G401.6 (cell line): Measurements from ENCODE around the gene BEX5.
"Not testable (repeated sequence)": the region's sequence is repeated elsewhere in the genome, so short reads cannot be mapped to it uniquely, and the experiment has no call there.

Experiments used
- FAIRE-seq: peaks from 2 replicates; lab custom pipeline; 2012; peaks lifted over from hg19 to GRCh38; lab: Jason Lieb, UNC

BEX5 gene

GRCh38 chrX:102155806-102156179 is at the start of gene BEX5:
Gene BEX5 (minus strand): TSS chrX:102155977. CDS start chrX:102154265, 1,712 bp downstream.
- no peak for FAIRE-seq

DNA sequence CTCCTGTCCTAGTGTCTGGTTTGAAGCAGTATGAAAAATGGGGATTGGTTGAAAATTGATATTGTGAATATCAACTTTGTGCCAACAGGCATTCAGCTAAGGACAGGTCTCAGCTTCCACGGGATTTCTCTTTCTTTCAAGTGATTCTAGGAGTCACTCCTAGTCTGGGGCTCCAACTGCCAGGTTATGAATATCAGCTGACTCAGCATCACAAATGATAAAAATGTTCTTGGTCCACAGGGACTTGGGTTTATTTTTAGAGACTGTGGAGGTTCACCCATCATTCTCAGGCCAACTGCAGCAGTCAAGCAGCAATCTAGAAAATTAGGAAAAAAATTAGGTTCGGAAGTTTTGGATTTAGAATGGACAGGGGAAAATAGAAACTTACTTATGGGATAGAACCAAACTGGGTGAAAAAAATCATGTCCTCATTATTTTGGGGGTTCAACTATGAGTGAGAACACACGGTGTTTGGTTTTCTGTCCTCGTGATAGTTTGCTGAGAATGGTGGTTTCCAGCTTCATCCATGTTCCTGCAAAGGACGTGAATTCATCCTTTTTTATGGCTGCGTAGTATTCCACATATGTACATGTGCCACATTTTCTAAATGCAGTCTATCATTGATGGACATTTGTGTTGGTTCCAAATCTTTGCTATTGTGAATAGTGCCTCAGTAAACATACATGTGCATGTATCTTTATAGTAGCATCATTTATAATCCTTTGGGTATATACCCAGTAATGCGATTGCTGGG is 30.4 kb upstream of the BEX5 start:
- no peak for FAIRE-seq

DNA sequence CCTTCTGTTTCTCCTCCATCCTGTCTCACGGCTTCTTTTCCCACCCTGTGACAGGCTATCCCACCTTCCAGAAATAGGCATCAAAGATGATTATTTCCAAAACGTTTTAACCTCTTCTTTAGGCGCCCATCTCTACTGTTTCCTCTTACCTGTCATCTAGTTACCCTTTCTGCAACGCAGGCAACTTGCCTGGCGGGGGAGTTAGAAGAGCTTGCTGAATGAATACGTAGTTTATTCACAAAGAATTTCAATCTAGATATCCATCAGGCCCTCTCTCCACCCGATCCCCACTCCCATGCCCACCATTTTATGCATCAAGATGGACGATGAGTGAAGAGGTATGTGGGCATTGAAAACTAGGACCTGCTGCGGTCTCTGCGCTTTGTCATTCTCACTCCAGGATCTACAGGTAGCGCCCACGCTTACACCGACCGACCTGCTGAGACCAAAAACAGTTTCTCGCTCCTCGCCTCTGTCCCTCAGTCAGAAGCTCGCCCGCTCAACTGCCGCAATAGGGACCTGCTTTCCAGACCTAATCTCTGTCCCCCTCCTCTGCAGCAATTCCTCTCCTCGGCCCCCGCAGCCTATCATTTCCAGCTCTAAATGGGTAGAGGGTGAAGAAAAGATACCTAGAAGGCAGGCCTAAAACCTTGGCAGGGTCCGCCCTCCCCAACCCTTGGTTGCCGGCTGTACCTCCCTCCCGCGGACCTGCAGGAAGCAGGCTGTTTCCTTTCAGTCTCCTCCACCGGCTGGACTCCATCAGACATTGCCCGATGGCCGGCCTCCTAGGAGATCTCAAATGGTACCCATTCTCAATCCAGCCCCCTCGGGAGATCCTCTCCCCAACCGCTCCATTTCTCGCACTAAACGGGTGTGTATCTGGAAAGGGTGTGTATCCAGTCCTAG is 624 bp downstream of the BEX5 start:
- FAIRE-seq = no peak

DNA sequence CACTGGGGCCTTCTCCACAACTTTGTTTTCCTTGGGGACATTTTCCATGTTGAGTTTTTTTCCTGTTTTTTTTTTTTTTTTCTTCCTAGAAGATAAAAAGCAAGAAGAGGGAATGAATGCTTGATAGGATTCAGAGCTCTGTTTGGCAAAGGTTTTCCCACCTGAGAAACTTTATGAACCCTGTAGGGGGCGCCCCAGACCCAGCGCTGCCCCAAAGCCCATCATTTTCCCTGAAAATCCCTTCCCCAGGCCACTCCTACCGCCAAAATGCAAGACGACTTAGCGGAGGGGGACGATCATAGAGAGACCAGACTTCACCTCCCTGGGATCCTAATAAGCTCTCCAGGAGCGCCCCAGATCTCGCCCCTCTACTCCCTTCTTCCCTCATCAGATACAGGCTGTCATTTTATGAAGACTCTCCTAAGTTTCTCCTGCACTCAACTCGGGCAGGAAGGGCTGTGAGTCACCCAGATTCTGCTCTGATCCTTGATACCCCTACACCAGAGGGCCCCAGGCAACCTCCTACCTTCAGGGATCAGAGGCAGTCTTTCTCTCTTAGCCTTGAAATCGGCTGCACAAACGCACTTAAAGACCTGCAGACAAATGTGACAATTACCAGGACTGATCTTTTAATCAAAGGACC is 1.4 kb downstream of the BEX5 start:
- FAIRE-seq = no peak

DNA sequence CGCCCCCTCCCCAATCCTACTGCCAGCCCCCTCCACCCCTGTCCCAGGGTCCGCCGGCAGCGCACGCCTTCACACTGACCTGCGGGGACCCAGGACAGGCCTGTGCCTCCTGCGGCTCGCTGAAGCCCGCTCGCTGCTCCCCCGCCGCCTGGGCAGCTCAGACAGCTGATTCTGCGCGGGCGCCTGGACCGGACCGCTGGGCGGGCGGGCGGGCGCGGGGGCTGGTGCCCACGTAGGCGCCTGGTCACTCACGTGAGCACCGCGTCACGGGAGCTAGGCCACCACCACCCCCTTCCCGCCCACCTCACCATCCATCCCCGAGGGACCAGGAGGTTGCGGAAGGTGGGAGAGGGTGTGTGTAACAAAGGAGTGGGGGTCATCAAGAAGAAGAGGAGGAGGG is 13.5 kb downstream of the BEX5 start, which contains the start of gene TCEAL6:
TSS of gene TCEAL6 (minus strand) at position 208 of the 400 bp plus-strand sequence.
- FAIRE-seq = not testable (repeated sequence)

DNA sequence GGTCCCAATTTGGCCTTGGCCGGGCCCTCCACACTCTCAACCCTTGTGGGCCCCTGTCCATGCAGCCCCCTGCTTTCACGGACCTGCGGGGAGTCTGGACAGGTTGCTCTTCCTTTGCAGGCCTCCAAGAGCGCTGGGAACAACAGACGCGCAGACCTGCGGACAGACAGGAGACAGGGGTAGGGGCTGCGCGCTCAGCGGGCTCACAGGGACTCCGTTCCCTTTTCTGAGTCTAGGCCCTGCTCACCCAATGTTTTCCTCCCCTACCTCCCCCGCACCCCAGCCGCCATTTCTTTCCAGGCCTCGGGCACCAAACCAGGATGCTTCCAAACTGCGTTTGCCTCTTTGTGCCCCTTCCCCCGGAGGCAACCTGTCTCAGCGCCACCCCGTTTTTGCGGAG is 14.1 kb downstream of the BEX5 start:
- not testable (repeated sequence) for FAIRE-seq

- not testable (repeated sequence) for FAIRE-seq
Observed at GRCh38 chrX:102140876-102141275, 14.9 kb downstream of the BEX5 start.

DNA sequence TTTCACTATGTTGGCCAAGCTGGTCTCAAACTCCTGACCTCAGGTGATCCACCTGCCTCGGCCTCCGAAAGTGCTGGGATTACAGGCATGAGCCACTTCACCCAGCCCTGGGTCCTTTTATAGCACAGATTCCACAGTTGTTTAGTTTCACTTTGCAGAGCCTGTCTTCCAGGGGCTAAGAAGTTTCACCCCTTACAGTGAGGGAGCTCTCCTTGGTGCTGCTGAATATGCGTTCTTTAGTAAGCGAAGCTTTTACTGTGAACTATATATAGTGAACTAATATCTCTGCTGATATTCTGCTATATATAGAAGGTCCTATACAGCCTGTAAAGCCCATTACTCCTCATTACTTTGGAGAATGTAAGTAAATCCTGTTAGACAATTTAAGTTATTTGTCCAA is 17.7 kb downstream of the BEX5 start:
- no peak for FAIRE-seq

DNA sequence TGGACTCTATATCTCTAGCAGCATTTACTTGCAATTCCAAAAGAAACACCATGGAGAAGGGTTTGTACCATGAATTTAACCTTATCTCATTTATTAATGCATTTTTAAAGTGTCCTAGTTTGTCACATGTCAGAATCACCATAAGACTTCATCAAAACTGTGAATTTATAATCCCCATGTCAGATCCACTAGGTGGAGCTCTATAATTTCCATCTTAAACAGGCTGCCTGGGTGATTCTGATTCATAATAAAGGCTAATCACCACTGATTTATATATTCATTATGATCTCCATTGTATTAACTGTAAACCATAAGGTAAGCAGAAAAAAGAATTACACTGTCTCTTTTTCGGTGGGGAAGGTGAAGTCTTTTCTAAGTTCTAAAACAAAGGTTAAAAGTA is 26.3 kb downstream of the BEX5 start:
- peak; percentile 25 for FAIRE-seq

DNA sequence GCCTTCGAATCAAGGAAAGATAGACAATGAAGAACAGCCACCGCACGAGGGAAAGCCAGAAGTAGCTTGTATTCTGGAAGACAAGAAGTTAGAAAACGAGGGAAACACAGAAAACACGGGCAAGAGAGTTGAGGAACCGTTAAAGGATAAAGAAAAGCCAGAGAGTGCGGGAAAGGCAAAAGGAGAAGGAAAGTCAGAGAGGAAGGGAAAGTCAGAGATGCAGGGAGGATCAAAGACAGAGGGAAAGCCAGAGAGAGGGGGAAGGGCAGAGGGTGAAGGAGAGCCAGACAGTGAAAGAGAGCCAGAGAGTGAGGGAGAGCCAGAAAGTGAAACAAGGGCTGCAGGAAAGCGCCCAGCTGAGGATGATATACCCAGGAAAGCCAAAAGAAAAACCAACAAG is 28.9 kb downstream of the BEX5 start:
- no peak for FAIRE-seq

GRCh38 chrX:102126080-102126818 is 29.5 kb downstream of the BEX5 start:
- FAIRE-seq = not testable (repeated sequence)

GRCh38 chrX:102125436-102125835 is 30.3 kb downstream of the BEX5 start, which contains the start of gene TCEAL2:
Gene TCEAL2 (plus strand): TSS chrX:102125679. CDS start chrX:102126831, 1,152 bp downstream.
- not testable (repeated sequence) for FAIRE-seq

DNA sequence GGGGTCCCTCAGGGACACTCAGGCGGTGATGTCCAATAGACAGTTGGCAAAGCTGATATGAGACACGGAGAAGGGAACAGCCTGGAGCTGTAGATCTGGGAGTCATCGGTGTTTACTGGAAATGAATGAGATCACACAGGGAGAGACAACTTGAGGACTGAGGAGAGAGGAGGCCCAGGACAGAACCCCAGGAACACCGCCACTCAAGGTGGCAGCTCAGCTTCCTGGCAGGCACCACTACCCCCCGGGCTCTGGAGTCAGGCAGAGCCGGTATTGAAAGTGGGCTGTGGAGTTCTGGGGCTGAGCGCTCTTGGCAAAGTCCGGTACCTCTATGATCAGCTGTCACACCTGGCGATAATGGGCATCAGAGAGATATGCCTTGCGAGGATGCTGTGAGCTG is 30.8 kb downstream of the BEX5 start:
- FAIRE-seq = not testable (repeated sequence)

GRCh38 chrX:102115748-102116147 is 40.0 kb downstream of the BEX5 start:
- no peak for FAIRE-seq

DNA sequence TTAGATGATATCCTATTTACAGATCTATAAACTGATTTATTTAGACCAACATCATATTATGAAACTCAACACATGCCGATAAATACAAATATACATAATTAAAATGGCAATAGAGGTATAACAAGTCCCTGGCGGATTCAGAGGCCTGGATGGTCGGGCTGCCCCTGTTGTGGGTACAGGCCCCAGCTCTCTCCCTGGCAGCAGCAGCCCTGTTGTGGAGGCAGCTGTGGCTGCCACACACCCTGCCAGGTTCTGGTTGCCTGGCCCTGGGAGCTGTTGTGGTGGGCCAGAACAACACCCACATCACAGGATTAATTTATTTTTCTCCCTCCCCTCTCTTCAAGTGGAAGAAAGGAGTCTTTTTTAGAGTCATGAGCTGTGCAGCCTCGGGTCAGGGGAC is 42.4 kb downstream of the BEX5 start:
- FAIRE-seq = no peak
